Neural crest cell (in vitro differentiated cells): Measurements from ENCODE around the gene ADCY9. TPM values are rescaled to one million over a fixed set of nuclear protein-coding genes. Genes with fewer than 3 reads are reported as not detected.

Source experiments
- DNase-seq: peaks from one replicate; pipeline ENCODE4 v3.0.0; 2021; ENCODE audit warnings: low read depth, mixed read lengths, low spot score
- H3K27ac Mint-ChIP-seq: one replicate; pipeline ENCODE4 v1.8.0; 2021; ENCODE audit warnings: mild to moderate bottlenecking, mixed read lengths; ENCODE audit not compliant: unreplicated experiment
- H3K27me3 Mint-ChIP-seq: 2 replicates; pipeline ENCODE4 v1.8.0; 2021; ENCODE audit warnings: low read depth, mild to moderate bottlenecking, mixed read lengths
- H3K36me3 Mint-ChIP-seq: 2 replicates; pipeline ENCODE4 v1.8.0; 2021; ENCODE audit warnings: low read depth, mild to moderate bottlenecking, mixed read lengths
- H3K4me1 Mint-ChIP-seq: 2 replicates; pipeline ENCODE4 v1.8.0; 2021; ENCODE audit warnings: mixed read lengths
- H3K4me3 Mint-ChIP-seq: one replicate; pipeline ENCODE4 v1.8.0; 2021; ENCODE audit warnings: mild to moderate bottlenecking, mixed read lengths
- H3K9me3 Mint-ChIP-seq: 2 replicates; pipeline ENCODE4 v1.8.0; 2021; ENCODE audit warnings: mixed read lengths
- total RNA-seq: library from RNA; stranded (reverse); gene quantifications from 2 replicates; pipeline ENCODE4 v1.2.1, GENCODE V29; 2021
- TF ChIP-seq, protein P1 (sequence below): fragments of 200-600 bp; sonication (generic); conservative IDR thresholded peaks from 2 replicates; pipeline ENCODE4 v1.5.0; 2021; ENCODE audit warnings: antibody characterized with exemption, mild to moderate bottlenecking

ADCY9 gene
- total RNA-seq, 1 donor from 2014 or later, result 11.6 TPM

DNA sequence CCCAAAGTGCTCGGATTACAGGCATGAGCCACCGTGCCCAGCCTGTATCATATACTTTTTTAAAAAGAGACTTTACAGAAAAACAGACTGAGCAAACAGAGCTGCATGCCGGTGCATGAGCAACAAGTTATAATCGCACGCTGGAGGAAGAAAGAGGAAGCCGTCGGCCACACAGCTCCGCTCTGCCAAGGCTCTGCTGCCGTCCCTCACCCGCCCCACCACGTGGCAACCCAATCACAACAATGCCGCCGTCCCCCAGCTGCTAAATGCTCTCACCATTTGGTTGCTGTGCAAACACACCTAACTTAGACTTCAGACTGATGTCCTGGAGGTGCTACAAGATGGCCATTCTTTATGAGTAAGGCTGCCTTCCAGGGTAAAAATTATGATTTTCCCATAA, 83.5 kb downstream of the ADCY9 start:
- no peaks in the 10 kb centered on the region for H3K27me3 Mint-ChIP-seq
- no peak overlapping the region for H3K4me3 Mint-ChIP-seq
- no peak overlapping the region for H3K27ac Mint-ChIP-seq
- DNase-seq, result no peak
- H3K36me3 Mint-ChIP-seq, result peaks cover 5% of the 10 kb centered on the region
- TF ChIP-seq, protein P1, sequence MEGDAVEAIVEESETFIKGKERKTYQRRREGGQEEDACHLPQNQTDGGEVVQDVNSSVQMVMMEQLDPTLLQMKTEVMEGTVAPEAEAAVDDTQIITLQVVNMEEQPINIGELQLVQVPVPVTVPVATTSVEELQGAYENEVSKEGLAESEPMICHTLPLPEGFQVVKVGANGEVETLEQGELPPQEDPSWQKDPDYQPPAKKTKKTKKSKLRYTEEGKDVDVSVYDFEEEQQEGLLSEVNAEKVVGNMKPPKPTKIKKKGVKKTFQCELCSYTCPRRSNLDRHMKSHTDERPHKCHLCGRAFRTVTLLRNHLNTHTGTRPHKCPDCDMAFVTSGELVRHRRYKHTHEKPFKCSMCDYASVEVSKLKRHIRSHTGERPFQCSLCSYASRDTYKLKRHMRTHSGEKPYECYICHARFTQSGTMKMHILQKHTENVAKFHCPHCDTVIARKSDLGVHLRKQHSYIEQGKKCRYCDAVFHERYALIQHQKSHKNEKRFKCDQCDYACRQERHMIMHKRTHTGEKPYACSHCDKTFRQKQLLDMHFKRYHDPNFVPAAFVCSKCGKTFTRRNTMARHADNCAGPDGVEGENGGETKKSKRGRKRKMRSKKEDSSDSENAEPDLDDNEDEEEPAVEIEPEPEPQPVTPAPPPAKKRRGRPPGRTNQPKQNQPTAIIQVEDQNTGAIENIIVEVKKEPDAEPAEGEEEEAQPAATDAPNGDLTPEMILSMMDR, result no peak
- H3K4me1 Mint-ChIP-seq, result peaks cover 6% of the 10 kb centered on the region
- peaks cover 2% of the 10 kb centered on the region for H3K9me3 Mint-ChIP-seq

DNA sequence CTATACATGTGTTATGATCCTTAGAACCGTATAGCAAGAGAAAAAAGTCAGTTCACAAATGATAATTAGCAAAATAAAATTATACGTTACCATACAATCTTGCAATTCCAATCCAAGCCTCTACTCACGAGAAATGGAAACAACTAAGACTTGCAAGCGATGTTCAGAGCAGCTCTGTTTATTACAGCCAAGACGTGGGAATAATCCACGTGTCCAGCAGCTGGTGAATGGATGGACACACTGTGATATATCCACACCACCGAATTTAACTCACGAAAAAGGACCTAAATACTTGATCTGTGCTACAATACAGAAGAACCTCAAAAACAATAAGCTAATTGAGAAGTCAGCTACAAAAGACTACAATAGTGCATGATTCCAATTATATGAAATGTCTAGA, 88.1 kb downstream of the ADCY9 start:
- no peak for DNase-seq

DNA sequence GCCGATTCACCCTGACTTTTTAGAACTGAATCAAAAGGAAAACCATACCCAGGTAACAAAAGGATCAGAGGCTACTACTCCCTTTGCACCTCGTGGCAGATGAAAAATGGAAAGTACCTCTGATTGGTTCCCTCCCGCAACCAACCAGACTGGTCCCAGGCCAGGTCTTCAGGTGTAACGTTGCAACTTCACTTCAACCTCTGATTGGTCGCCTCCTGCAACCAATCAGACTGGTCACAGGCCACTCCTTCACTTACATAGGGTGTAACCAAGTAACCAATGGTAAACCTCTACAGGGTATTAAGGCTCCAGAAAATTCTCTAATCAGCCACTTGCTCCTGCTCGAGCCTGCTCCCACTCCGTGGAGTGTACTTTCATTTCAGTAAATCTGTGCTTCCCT, 89.4 kb downstream of the ADCY9 start:
- no peak overlapping the region for H3K27ac Mint-ChIP-seq
- peaks cover 7% of the 10 kb centered on the region for H3K36me3 Mint-ChIP-seq
- no peaks in the 10 kb centered on the region for H3K27me3 Mint-ChIP-seq
- no peak for DNase-seq
- no peak overlapping the region for H3K4me3 Mint-ChIP-seq
- peaks cover 4% of the 10 kb centered on the region for H3K9me3 Mint-ChIP-seq
- peaks cover 6% of the 10 kb centered on the region for H3K4me1 Mint-ChIP-seq
- TF ChIP-seq, protein P1, result no peak

More for the DNA sequence above, 88.1 kb downstream of the ADCY9 start:
- TF ChIP-seq, protein P1, result no peak
- H3K27ac Mint-ChIP-seq, result no peak overlapping the region
- peaks cover 7% of the 10 kb centered on the region for H3K36me3 Mint-ChIP-seq
- H3K9me3 Mint-ChIP-seq, result peaks cover 4% of the 10 kb centered on the region
- H3K4me3 Mint-ChIP-seq, result no peak overlapping the region
- H3K27me3 Mint-ChIP-seq, result no peaks in the 10 kb centered on the region
- peaks cover 6% of the 10 kb centered on the region for H3K4me1 Mint-ChIP-seq

DNA sequence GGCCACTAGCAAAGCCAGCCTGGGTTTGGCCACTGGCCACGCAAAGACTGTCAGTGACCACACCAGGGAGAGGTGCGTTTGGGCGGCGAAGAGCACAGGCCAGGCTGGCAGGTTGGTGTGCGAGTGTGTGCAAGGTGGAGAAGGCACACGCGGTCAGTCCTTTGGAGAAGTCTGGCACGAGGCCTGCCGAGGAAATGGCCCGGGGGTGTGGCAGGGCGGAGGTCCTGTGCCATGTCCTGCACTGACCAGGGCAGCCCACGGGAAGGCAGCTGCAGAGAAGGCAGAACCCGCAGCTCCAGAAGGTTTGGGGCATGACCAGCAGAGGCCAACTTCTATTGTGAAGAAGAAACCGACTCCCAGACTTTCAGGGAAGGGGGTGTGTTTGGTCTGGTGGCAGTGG, 90.8 kb downstream of the ADCY9 start:
- no peaks in the 10 kb centered on the region for H3K27me3 Mint-ChIP-seq
- TF ChIP-seq, protein P1, result no peak
- no peak for DNase-seq

DNA sequence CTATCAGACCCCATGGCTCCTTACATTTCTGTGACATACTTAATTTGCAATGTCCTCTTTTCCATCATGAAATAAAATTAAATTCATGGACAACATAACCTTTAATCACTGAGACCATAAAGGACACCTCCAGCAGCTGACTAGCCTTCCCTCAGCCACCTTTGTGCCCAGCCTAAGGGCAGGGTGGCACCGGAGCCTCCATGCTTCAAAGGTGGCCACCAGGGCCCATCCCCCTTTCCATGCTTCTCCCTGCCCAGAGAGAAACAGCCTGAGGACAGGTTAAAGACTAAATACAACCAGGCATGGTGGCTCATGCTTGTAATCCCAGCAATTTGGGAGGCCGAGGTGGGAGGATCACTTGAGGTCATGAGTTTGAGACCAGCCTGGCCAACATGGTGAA, 94.3 kb downstream of the ADCY9 start:
- Mint-ChIP-seq H3K4me1 (no peaks in the 10 kb centered on the region), H3K9me3 (no peaks in the 10 kb centered on the region), H3K36me3 (no peaks in the 10 kb centered on the region), H3K27me3 (no peaks in the 10 kb centered on the region), H3K4me3 (no peak overlapping the region), H3K27ac (no peak overlapping the region)
- DNase-seq, result no peak
- TF ChIP-seq, protein P1, result no peak

More for the DNA sequence above, 90.8 kb downstream of the ADCY9 start:
- Mint-ChIP-seq H3K9me3 (peaks cover 4% of the 10 kb centered on the region), H3K27ac (no peak overlapping the region), H3K4me1 (peaks cover 6% of the 10 kb centered on the region), H3K36me3 (peaks cover 7% of the 10 kb centered on the region), H3K4me3 (no peak overlapping the region)
